Activated CD4-positive, alpha-beta T cell treated with anti-CD3 and anti-CD28 coated beads, Interleukin-2, amount 50 U/mL, for 24 hours (primary cell): ENCODE measurements around the gene APOL5.

Experiments used
- DNase-seq, 2 donors: peaks; one replicate each; pipeline ENCODE4 v3.0.0-alpha.2; 2020; ENCODE audit warnings: low read depth in 1 of 2, low spot score in 1 of 2

Gene APOL5

GRCh38 chr22:35739931-35740380 lies 22.3 kb downstream of the APOL5 start:
- no peak for DNase-seq

- DNase-seq: no peak
Observed at GRCh38 chr22:35740616-35741015, 22.9 kb downstream of the APOL5 start.

GRCh38 chr22:35742342-35743100 lies 24.8 kb downstream of the APOL5 start:
- DNase-seq: no peak

- no peak for DNase-seq
Observed at GRCh38 chr22:35743326-35743860, 25.7 kb downstream of the APOL5 start.

- DNase-seq: no peak
Observed at GRCh38 chr22:35746248-35746647, 28.6 kb downstream of the APOL5 start.

- DNase-seq: no peak
Observed at GRCh38 chr22:35746946-35747703, 29.5 kb downstream of the APOL5 start.

GRCh38 chr22:35749808-35750207 lies 32.1 kb downstream of the APOL5 start:
- DNase-seq: no peak

GRCh38 chr22:35752006-35752862 lies 34.6 kb downstream of the APOL5 start:
- DNase-seq: no peak

GRCh38 chr22:35752863-35753189 lies 35.2 kb downstream of the APOL5 start:
- no peak for DNase-seq

GRCh38 chr22:35754761-35755160 lies 37.1 kb downstream of the APOL5 start:
- DNase-seq: no peak

GRCh38 chr22:35756722-35757121 lies 39.0 kb downstream of the APOL5 start:
- DNase-seq: no peak

- no peak for DNase-seq
Observed at GRCh38 chr22:35758394-35758793, 40.7 kb downstream of the APOL5 start.

- DNase-seq: no peak
Observed at GRCh38 chr22:35761037-35761436, 43.4 kb downstream of the APOL5 start.

GRCh38 chr22:35766654-35767580 lies 49.2 kb downstream of the APOL5 start:
- no peak for DNase-seq

- no peak for DNase-seq
Observed at GRCh38 chr22:35769974-35770373, 52.3 kb downstream of the APOL5 start.

- no peak for DNase-seq
Observed at GRCh38 chr22:35775339-35775738, 57.7 kb downstream of the APOL5 start.

- DNase-seq: no peak
Observed at GRCh38 chr22:35777335-35777975, 59.8 kb downstream of the APOL5 start.
